ENCODE data around the gene GALNT6.

DNA sequence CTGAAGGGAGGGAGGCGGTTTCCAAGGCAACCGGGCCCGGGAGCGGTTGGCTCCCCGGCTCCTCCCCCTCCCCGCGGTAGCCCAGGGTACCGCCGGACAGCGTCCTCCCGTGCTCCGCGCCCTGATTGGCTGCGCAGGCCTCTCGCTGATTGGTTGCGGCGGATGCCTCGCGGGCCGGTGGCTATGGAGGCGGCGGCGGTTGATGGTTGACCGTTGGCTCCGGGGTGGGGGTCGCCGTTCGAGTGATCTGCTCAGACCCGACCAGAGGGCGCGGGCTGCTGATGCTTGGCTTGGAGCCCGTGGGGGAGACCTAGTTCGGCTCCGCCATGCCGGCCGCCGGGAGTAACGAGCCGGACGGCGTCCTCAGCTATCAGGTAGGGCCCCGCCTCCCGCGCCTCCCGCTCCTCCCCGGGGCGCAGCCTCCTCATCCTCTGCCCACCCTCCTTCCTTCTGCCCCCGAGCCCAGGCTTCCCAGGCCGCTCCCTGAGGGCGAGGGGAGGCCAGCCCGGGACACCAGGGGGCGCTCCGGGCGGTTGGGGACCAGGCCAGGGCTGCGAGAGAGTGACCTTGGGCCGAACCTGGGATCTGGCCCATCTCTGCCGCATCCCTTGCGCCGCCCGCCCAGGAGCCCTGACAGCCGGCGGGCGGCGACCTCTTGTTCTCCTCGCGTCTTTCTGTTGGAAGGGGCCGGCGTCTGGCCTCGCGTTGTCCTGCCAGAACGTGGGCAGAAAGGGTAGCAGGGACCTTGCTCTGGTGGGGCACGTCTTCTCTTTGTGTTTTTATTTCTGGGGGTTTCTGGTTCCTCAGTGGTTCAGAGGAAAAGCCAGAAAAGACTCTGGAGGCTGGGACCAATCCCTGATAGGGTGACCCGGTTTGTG is 33.7 kb upstream of the GALNT6 start, which contains the start of gene SLC4A8:
- no peak for TF ChIP-seq ZFX (IDR thresholded peaks at IDR 0.05)
- TF ChIP-seq, protein P1, sequence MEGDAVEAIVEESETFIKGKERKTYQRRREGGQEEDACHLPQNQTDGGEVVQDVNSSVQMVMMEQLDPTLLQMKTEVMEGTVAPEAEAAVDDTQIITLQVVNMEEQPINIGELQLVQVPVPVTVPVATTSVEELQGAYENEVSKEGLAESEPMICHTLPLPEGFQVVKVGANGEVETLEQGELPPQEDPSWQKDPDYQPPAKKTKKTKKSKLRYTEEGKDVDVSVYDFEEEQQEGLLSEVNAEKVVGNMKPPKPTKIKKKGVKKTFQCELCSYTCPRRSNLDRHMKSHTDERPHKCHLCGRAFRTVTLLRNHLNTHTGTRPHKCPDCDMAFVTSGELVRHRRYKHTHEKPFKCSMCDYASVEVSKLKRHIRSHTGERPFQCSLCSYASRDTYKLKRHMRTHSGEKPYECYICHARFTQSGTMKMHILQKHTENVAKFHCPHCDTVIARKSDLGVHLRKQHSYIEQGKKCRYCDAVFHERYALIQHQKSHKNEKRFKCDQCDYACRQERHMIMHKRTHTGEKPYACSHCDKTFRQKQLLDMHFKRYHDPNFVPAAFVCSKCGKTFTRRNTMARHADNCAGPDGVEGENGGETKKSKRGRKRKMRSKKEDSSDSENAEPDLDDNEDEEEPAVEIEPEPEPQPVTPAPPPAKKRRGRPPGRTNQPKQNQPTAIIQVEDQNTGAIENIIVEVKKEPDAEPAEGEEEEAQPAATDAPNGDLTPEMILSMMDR (conservative IDR thresholded peaks at IDR 0.05) = peak; percentile 86

Data from C4-2B (cell line).